NCI-H460 (cell line): ENCODE data around the gene ASIC2. TPM values are rescaled to one million over a fixed set of nuclear protein-coding genes. Genes with fewer than 3 reads are reported as not detected.

ENCODE experiments used
- DNase-seq: peaks from one replicate; pipeline ENCODE4 v3.0.0-alpha.2; 2016; ENCODE audit warnings: low read depth; ENCODE audit errors: extremely low read depth
- total RNA-seq: library from RNA; depleted of rRNA; stranded (reverse); fragments of >200 nt; shearing (Covaris generic); gene quantifications from 2 replicates; pipeline ENCODE4 v1.2.3, GENCODE V29; 2014

The ASIC2 gene
- total RNA-seq, 1 experiment from 2014 or later, result not detected

DNA sequence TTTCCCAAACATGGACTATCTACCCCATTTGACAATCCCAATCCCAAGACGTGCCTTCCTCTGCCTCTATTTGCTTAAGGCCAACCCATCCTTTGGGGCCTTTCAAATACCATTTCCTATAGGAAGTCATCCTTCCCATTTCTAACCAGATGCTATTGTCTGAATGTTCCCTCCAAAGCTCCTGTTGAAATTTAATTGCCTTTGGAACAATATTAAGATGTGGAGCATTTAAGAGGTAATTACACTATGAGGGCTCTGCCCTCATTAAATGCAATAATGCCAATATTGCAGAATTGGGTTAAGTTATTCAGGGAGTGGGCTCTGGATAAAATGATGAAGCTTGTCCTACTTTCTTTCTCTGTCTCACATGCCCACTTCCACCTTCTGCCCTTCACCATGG lies 125.4 kb downstream of the ASIC2 start:
- no peak for DNase-seq

DNA sequence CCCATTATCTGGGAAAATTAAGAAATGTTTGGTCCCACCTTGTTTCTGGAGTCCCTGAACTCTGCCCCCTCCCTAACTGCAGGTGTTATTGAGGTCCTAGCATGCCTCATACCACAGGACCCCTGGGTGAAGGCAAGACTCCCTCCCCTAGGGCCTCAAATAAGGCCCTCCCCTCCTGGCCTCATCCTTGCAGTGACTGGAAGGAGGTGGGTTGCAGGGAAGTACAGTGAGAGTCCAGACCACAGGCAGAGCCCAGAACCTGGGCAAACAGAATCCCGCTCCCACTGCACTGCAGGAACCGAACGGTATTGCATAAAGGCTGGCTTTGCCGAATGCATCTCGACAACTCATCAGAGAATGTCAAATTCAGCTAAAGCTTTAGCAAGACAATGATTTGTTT lies 126.6 kb downstream of the ASIC2 start:
- no peak for DNase-seq

DNA sequence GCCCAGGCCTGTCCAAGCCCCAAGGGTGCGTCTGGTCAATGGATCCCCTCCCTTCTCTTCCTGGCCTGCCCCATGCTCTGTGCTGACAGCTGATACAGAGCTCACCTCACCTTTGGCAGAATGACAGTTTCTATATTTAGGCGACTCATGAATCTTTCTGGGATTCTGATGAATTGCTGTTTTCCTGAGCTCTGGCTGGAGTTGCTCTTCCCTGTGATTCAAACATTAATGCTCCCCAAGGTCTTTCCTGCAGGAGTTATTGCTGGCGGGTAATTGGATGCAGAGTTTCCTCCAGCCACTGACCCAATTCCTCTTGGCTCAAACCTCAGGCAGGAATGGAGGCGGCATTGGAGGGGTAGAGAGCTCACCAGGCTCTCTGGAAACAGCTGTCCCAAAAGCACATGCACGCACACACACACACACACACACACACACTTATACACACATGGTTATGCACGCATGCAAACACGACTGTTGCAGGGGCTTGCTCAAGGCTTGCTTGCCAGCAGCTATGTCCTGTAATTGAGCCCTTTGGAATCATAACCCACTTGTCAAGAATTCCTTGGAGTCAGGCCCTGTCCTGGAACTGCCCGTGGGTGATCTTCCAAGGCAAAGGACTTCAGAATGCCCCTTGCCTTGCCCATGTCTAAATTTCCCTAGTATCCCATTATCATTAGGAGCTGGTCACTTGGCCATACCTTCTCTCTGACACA lies 128.8 kb downstream of the ASIC2 start:
- no peak for DNase-seq

DNA sequence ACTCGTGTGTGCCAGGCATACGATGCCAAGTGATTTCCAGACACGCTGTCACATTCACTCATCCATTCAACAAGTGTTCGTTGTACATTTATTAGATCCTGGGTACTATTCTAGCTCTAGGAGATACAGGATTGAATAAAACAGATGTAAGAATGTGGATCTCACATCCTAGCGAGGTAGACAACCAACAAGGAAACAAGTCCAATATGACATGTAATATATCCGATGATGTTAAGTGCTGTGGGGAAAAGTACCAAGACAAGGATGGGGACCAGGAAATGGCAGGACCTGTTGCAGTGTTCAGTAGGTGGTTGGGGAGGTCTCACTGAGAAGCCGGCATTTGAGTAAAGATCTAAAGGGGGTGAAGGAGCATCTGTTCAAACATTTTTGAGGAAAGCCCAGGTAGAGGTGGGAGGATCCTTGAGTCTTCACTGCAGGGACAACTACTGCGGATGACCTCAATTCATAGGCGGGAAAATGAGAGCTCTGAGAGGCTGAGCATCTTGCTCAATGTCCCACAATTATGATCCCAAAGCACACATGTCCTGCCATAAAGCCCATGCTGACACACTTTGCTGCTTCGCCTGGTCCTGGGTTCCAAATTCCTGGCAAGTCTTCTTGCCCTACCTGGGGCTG lies 129.4 kb downstream of the ASIC2 start:
- no peak for DNase-seq

DNA sequence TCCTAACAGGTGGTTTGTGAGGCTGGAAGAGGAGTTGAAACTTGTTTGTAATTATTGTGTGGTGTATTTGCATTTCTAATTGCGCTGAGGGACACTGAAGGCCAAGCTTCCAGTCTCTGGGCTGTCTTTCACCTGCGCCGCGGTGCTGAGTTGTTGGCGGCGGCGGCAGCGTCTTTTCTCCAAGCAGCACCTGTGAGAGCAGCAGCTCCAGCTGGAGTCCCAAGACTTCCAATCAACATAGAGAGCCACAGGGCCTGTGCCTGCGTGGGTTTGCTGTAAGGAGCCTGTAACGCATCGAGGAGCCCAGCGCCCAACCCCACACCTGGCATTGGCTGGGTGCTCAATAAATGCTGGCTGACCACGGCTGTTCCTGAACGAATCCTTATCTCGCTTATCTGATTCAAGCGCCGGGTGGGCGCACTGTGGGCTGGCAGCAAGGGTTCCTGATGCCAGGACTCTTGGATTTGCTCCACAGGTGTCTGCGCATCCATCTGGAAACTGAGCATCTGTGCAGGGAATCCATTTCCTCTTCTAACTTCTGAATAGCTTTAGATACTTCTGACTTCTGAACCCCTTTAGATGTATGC lies 138.1 kb downstream of the ASIC2 start:
- no peak for DNase-seq

DNA sequence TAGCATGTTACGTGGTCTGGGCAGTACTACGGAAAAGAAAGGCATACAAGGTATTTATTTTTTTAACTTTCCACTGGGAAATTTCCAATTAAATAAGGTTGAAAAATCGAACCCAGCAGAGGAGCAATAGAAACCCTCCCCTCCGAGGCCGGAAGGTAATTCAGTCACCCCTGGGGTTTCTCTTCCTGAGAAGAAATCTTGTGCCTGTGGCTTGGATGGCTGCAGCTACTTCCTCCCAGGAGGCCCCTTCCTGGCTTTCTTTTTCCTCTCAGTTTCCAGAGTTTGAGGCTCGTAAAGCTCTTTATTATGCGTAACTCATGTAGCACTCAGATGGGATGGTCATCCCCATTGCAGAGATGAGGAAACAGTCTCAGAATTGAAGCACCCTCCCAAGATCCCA lies 140.3 kb downstream of the ASIC2 start:
- DNase-seq, result no peak

DNA sequence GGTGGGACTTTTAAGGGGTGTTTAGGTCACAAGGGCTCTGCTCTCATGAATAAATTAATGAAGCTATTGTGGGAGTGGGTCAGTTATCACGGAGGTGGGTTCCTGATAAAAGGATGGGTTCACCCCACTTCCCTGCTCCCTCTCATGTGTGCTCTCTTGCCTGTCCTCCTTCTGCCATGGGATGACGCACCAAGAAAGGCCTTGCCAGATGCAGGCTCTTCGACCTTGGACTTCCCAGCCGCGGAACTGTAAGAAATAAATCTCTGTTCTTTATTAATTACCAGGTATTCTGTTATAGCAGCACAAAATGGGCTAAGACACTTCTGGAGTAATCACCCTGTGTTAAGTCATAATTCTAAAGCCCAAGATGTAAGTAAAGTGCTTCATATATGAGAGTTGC lies 141.5 kb downstream of the ASIC2 start:
- DNase-seq, result no peak

DNA sequence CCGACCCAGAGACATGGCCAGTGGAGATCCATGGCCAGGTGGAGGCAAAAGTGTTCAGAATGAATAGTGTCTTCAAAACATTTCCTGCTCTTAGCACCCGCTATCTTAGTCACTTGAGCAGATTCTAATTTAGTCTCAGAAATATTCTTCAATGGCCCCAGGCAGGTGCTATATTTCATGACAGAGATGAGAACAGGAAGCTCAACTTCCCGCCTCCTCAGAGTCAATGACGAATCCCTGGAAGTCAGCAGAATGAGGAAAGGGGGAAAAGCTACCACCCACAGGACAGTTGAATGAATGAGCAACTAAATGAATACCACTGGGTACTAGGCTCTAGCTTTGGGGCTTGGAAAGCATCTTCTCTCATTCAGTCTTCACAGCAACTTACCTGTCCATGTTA lies 147.2 kb downstream of the ASIC2 start:
- no peak for DNase-seq

DNA sequence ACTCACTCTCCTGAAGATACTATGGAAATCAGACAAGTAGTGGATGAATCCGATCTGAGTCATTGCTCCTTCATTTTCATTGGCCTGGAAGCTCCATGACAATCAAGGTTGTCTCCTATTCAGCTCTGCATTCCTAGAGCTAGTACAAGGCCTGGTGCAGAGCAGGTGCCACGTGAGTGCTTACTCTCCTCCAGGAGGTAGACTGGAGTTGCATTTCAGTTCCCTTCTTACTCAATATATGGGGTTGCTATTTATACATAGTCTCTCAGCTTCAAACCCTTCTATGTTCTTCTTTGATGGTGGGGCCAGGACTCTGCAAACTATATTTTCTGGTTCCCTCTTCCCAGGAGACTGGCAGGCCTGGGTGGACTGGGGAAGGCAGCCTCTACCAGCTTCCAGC lies 148.3 kb downstream of the ASIC2 start:
- DNase-seq, result no peak

DNA sequence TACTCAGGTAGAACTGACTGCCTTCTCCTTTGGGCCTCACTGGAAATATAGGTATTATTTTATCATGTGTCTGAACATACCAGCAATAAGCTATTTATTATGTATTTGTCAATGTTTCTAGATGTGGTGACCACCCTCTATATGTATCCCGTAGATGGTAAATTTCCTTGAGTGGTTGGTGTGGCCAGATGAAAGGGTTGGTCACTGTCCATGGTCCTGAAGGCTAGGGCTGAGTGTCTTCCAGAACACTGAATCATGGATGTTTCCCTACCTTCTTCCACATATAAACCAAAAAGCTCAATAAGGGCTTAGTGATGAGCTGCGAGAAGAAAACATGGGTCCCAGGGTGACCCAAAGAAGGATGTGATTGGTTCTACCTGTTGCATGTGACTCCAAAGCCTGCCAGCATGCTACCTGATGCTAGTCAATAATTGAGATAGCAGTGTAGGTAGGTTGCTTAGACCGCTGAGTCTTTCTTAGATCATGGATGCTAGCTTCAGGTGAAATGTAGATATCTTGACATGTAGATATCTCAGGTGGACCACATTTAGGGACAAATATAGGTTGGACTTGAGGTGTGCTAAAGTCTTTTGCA lies 150.3 kb downstream of the ASIC2 start:
- DNase-seq, result peak; percentile 12

DNA sequence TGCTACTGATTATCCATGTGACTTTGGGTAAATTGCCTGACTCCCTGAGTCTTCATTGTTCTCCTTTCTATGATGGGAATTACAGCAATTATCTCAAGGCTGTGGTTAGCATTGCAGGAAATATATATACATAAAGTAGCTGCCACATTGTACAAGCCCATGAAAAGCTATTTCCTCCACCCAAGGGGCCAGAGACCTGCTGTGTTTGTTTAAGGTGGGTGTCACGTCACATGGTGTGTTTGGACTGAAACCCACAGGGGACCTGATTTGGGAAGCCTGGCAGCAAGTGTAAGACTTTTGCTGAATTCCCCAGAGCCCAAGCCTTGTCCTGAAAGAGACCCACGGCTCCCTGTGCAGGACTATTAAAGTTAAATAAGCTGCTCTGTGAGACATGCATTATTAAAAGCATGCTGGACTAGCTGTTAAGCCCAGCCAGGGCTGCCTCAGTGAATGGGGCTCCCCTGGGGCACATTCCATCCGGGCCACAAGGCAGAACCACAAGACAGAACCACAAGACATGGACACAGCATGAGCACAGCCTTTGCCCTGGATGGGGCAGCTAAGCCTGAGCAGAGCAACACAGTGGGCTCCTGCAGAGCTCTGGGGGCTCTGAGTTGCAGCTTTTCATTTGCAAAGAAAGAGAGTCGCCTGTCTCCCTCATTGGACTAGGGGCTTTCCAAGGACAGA lies 152.5 kb downstream of the ASIC2 start:
- no peak for DNase-seq

DNA sequence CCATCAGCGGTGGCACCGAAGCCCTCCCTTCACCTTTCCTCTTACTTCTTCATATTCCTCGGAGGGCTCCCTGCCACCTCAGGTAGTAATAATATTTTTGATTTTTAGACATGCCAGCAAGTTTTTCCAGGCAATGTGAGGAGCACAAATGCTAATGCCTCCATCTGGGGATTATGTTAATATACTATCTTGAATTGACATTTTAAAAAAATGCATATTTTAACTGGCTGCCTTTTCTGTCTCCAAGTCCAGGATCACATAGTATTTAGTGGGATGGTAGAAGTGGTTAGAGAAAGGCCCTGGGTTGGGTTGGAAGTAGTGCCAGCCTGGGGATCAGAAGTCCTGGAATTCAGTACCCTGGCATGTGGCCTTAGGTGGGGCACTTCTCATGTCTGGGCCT lies 154.5 kb downstream of the ASIC2 start:
- DNase-seq, result no peak

DNA sequence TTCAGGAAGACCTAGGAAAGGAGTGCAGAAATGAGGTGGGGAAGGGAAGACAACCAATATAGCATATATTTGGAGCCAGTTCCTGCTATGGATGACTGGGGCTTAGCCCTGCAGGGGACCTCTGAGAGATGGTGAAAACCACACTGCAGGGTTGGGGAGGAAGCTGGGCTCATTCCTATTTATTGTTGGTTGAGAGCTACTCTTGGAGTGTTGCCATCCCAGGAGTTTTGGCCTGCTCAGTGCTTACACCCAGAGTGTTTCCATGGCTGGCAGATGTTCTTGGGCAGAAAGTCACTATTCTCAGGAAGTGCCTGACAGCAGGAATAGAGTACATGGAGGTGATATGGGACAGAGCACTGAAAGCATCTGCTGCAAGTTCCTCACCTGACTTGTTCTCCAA lies 155.7 kb downstream of the ASIC2 start:
- DNase-seq, result no peak

DNA sequence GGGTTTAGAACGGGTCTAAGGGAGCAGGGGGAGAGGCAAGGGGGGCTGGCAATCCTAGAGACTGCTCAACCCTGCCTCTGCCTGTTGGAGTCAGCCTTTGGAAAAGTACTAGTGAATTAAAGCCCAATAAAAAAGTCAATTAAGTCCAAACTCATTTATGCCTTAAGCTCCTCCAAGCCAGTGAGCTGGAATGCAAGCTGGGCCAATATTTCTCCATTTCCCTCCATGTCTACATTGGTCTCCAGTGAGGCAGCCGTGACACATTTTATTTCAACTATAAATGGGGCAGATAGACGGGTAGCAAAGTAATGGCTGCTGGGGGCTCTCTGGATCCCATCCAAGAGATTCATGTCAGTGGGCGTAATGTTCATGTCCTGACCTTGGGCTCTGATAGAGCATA lies 157.4 kb downstream of the ASIC2 start:
- DNase-seq, result no peak

DNA sequence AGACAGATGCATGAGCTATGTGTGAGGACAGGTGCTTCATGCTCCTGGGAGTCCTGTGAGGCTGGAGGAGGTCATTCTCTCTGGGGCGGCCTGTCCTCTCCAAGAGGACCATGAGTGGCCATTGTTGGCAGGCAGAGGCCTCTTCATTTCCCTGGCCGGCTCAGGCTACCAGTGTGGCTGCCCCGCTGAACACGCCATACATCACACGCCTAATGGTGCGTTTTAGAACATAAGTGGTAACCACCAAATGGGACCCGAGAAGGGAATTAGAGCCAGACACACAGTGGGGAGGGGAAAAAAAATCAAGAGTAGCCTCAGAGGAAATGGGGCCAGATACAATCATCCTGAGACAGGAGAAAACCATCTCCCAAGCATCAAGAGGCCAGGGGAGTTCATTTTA lies 161.5 kb downstream of the ASIC2 start:
- DNase-seq, result no peak

DNA sequence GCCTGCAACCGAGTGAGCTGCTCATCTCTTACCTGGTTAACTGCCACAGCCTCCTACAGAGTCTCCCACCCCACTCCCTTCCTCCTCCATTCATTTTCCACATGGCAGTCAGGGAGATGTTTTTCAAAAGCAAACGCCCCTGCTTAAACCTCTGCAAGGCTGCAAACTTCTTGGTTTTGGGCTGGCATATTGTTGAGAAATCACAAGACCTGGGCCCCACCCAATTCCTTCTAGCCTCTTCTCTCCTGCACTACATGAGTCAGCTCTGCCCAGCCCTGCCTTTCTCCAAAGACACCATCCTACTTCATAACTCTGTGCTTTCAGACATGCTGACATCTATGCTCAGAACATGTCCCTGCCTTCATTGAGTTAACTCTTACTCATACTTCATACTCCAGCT lies 165.4 kb downstream of the ASIC2 start:
- DNase-seq, result no peak

DNA sequence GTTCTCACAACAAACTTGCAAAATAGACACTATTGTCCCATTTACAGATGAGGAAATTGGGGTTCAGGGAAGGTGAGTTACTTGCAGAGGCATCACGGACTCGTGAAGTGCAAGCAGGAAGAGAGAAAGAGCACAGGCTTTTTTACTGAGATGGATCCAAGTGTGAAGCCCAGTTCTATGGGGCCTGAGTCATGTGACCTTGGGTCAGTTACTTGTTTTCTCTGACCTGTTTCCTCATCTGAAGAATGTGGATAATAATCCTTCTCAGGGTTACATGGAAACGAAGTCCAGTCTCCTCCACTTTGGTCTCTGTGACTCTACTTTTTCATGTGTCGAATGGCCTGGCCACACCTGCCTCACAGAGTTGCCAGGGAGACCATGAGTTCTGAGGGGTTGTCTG lies 167.0 kb downstream of the ASIC2 start:
- DNase-seq, result no peak

DNA sequence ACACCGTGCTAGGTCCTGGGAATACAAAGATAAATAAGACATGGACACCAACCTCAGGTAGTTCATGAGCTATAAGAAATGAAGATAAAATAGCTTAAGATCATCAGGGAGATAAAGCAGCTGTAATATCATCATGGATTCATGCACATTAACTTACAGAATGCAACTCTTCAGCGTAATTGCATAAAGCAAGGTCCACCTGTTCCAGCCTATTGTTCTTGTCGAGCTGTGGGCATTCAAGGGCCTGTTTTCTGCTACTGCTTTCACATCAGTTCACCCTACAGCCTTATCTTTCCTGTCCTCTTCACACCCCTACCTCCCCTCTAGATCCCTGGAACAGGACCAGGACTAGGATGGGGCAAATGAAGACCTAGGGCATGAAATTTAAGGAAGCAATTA lies 167.5 kb downstream of the ASIC2 start:
- DNase-seq, result no peak

DNA sequence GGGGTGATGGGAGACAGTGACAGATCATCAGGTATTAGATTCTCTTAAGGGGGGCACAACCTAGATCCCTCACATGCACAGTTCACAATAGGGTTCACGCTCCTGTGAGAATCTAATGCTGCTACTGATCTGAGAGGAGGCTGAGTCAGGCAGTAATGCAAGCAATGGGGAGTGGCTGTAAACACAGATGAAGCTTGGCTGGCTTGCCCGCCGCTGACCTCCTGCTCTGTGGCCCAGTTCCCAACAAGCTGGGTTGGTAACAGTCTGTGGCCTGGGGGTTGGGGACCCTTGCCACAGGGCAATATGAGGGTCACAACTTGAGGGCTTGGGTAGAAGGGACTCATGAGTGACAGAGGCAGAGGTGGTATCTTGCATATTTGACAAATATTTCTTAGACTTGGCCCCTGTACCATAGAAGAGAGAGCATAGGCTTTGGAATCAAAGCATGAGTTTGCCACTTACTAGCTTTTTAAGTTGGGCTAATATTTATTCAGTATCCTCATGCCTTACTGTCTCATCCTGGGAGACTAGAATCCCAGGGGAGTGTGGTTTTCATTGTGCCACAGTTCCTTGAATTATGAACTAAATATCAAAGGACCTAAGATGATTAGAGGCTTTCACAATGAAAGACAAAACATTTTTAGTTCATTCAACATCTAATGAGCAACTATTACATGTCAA lies 168.1 kb downstream of the ASIC2 start:
- DNase-seq, result no peak

DNA sequence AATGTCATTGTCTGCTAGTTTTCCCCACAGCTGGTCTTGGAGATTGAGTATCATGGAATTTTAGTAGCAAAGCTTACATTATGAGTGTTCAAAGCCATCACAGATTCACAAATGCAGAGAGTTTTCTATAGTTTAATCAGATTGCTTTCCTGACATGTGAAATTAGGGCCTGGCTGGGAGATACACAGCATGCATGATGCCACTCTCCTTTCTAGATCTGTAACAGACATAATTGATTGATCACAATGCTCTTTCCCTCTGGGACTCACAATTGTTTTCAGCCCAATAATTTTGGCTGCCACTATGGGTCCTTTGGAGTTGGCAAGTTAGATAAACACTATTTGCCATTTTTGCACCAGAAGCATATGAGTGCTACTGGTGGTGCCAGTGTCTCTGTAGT lies 168.9 kb downstream of the ASIC2 start:
- no peak for DNase-seq

DNA sequence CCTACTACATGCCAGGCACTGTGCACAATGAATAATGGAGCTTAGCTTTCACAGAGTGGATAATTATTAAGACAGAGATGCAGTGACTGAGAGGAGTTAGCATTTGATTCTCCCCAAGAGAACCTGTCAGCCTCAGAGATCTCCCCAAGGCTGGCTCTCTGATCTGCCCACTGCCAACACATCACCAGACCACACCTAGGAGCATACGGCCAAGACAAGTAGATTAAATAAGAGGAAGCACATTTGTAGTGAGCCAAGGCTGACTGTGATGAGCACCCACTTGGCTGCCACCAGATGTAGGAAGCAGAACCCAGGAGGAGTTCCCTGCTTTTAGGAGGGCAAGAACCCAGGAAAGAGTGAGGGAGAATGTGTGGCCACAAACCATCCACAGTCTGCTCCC lies 171.3 kb downstream of the ASIC2 start:
- no peak for DNase-seq
